ENCODE measurements around the gene EPPIN. TPM values are rescaled to one million over a fixed set of nuclear protein-coding genes. Genes with fewer than 3 reads are reported as not detected.

The EPPIN gene
- total RNA-seq (not detected in 2 replicates), polyA plus RNA-seq (not detected in 2 replicates), polyA minus RNA-seq (not detected in 2 replicates), Bru-seq, nascent RNA (not detected), BruChase-seq, experiment 1, labeled RNA remaining after a 6-hour chase (not detected), BruChase-seq, experiment 2, labeled RNA remaining after a 2-hour chase (not detected)
- polyA plus RNA-seq (2011; cell fraction: cytosol; rRNA removed): not detected in 2 replicates
- polyA plus RNA-seq (2011; cell fraction: nucleus; rRNA removed): not detected in 2 replicates
- polyA plus RNA-seq (2012): not detected in 2 replicates
- polyA minus RNA-seq (2011; cell fraction: cytosol; rRNA and poly(A)+ RNA removed): not detected
- not detected in 2 replicates for polyA minus RNA-seq (2011; cell fraction: nucleus; rRNA and poly(A)+ RNA removed)
- long read RNA-seq: 0 reads

GRCh38 chr20:45547206-45547770, at the start of gene EPPIN:
Gene EPPIN (minus strand): TSS chr20:45547401. CDS start chr20:45547357, 44 bp downstream.
- H3K9me1 ChIP-seq (replicated peaks; ENCODE audit: control insufficient read depth, extremely low read depth, insufficient read depth, low read length): no peaks in the 10 kb centered on the region
- no TSS peak for BruUV-seq (replicated peaks)
- dilution Hi-C loops (cut with MboI; ENCODE audit: extremely low pct_ligation_motif_present, low sequenced_read_pairs): no loop called here
- POLR2A ChIA-PET: no interaction called here
- intact Hi-C loops (cut with micrococcal nuclease): no loop called here
- no peak for DNase-seq (ENCODE audit: low read depth, low spot score)
- H3K4me3 ChIP-seq (replicated peaks in 1 of 3; ENCODE audit: insufficient read depth in 1 of 3, low read depth in 1 of 3, low read length in 3 of 3): no peak within 1 kb of the TSS
- no peaks in the 10 kb centered on the region for H3K27me3 ChIP-seq (ENCODE audit: control insufficient read depth in 2 of 2, insufficient read depth in 2 of 2, low read length in 2 of 2)
- CTCF ChIA-PET: interaction anchor here (3.1 kb wide), 1 partner anchor 224 kb away, joined by 14 read pairs; no protein-coding TSS in a partner anchor
- H2AFZ ChIP-seq (ENCODE audit: low read depth, low read length): no peak within 1 kb of the TSS
- H3K4me2 ChIP-seq (ENCODE audit: insufficient read depth, low read length): no peak within 1 kb of the TSS
- no peaks in the 10 kb centered on the region for H3K4me1 ChIP-seq (ENCODE audit: control insufficient read depth, extremely low read depth, insufficient read depth, low read length)
- H3K9me3 ChIP-seq (replicated peaks; ENCODE audit: control insufficient read depth, insufficient read depth, low read length): no peaks in the 10 kb centered on the region
- H3K79me2 ChIP-seq (ENCODE audit: control insufficient read depth, insufficient read depth, low read length): no peaks in the 10 kb centered on the region
- FAIRE-seq: no peak
- TF ChIP-seq GATA2 (IDR thresholded peaks at IDR 0.05; ENCODE audit: insufficient read depth, insufficient read length, low read depth, low read length): no peak
- no peak for TF ChIP-seq CTCF (IDR thresholded peaks at IDR 0.05; ENCODE audit: extremely low read depth in 1 of 2, insufficient read depth in 1 of 2, low read depth in 1 of 2, low read length in 2 of 2)
- TF ChIP-seq MAX (IDR thresholded peaks at IDR 0.05; ENCODE audit: insufficient read depth, insufficient read length): no peak
- TF ChIP-seq POLR2A (IDR thresholded peaks at IDR 0.05; ENCODE audit: low read depth, low read length): no peak
- no peak for TF ChIP-seq MYC (IDR thresholded peaks at IDR 0.05; ENCODE audit: low read depth, low read length)
- no peak for TF ChIP-seq POLR2AphosphoS5 (IDR thresholded peaks at IDR 0.05; ENCODE audit: insufficient read depth, low read depth, low read length)
- TF ChIP-seq EZH2 (IDR thresholded peaks at IDR 0.05; ENCODE audit: borderline replicate concordance, low read depth, low read length, severe bottlenecking): no peak
- TF ChIP-seq FOS (IDR thresholded peaks at IDR 0.05; ENCODE audit: borderline replicate concordance, insufficient read depth, low read length): no peak
- TF ChIP-seq JUN (IDR thresholded peaks at IDR 0.05; ENCODE audit: borderline replicate concordance, insufficient read depth, insufficient read length, low read depth): no peak
- no peak within 1 kb of the TSS for H3K27ac ChIP-seq (ENCODE audit: insufficient read depth, low read depth, low read length)
- H3K36me3 ChIP-seq (ENCODE audit: control insufficient read depth in 2 of 2, extremely low read depth in 1 of 2, insufficient read depth in 2 of 2, low read length in 2 of 2): no peaks in the 10 kb centered on the region
- no peaks in the 10 kb centered on the region for H4K20me1 ChIP-seq (replicated peaks; ENCODE audit: control insufficient read depth, extremely low read depth, insufficient read depth, low read length)
- no peak within 1 kb of the TSS for H3K9ac ChIP-seq (replicated peaks; ENCODE audit: extremely low read depth, insufficient read depth, low read length)

Measured in endothelial cell of umbilical vein (primary cell).